Subcutaneous adipose tissue (tissue), 4 donors: ENCODE data around the gene SLC8A2. TPM values are rescaled to one million over a fixed set of nuclear protein-coding genes. Genes with fewer than 3 reads are reported as not detected.

Source experiments
- CTCF ChIP-seq: fragments of 450-650 bp; IDR thresholded peaks from one replicate; pipeline ENCODE4 v1.5.1; 2016; ENCODE audit warnings: low read depth, mild to moderate bottlenecking, control low read depth, antibody characterized with exemption, moderate library complexity
- total RNA-seq, 4 donors: library from RNA; depleted of rRNA; stranded (reverse); fragments of >200 nt; gene quantifications; one replicate each; pipeline ENCODE4 v1.1.0, GENCODE V29; 2016

SLC8A2 gene
- total RNA-seq, 4 donors from 2014 or later: 0.17 to 4.3 (median 0.22) TPM; not detected in 1

- TF ChIP-seq CTCF: no peak
Measured at GRCh38 chr19:47465957-47466356, 5.7 kb downstream of the SLC8A2 start.

GRCh38 chr19:47464675-47465419, 6.8 kb downstream of the SLC8A2 start:
- TF ChIP-seq CTCF: no peak

- TF ChIP-seq CTCF: no peak
Measured at GRCh38 chr19:47461876-47462275, 9.8 kb downstream of the SLC8A2 start.

GRCh38 chr19:47459477-47459876, 12.2 kb downstream of the SLC8A2 start:
- no peak for TF ChIP-seq CTCF

- TF ChIP-seq CTCF: no peak
Measured at GRCh38 chr19:47458672-47459071, 13.0 kb downstream of the SLC8A2 start.

GRCh38 chr19:47456721-47457474, 14.8 kb downstream of the SLC8A2 start:
- TF ChIP-seq CTCF: no peak

- no peak for TF ChIP-seq CTCF
Measured at GRCh38 chr19:47450478-47450877, 21.2 kb downstream of the SLC8A2 start.
